Amniotic epithelial cell (primary cell): ENCODE results near the gene CEP112.
A peak's percentile ranks its signal among the peaks of the same experiment; 100 is the strongest.

Experiments used
- DNase-seq: peaks from one replicate; pipeline ENCODE4 v3.0.0-alpha.2; 2010; ENCODE audit warnings: low read depth

The CEP112 gene

DNA sequence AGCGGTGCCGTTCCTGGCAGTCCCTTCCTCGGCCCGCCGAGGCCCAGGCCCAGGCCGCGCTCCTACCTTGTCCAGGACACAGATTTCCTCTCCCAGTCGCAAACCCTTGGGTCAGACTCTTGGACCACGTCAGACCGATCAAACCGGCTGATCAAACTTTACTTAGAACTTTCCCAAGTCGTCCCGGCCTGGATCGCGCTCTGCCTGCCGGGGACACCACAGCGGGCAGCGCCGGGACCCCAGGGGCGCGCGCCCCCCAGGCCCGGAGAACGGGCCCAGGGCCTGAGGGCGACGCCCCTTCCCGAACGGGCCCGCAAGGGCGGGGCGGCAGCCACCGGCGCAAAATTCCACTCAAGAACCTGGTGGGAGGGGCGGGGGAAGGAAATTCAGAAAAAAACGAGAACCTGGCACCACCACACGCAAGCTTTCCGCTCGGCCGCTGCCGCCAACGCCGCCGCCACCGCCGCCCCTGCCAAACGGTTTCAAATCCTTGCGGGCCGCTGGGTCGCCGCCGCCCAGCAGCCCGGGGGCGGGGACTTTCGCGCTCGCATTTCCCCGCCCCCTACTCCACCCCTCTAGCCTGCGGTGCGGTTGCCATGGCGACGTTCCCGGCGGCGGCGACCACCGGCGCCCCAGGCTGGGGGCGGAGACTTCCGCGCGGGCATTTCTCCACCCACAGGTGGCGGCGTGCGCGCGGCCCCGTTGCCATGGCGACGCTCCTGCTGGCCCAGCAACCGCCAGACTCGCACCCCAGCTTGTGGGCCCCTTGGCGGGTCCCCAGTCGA lies at the start of gene CEP112:
Gene CEP112 (minus strand): TSS at position 541 of the 785 bp plus-strand sequence.
- peak; percentile 56 for DNase-seq

DNA sequence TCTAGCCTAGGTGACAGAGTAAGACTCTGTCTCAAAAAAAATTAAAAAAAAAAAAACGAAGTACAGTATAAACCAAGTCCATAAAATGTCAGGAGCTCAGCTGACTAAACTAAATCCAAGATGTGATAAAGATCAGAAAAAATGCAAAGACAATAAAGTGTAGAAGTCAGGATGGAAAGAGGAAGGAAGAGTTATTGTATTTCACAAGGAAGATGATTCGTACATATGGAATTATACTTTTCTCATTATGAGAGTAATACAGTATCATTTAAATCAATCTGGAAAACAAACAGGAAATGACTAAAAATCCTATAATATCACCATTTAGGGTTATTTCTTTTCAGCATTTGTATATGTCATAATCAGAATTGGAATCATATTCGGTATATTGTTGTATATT lies 48.7 kb upstream of the CEP112 start:
- DNase-seq, result peak; percentile 28

DNA sequence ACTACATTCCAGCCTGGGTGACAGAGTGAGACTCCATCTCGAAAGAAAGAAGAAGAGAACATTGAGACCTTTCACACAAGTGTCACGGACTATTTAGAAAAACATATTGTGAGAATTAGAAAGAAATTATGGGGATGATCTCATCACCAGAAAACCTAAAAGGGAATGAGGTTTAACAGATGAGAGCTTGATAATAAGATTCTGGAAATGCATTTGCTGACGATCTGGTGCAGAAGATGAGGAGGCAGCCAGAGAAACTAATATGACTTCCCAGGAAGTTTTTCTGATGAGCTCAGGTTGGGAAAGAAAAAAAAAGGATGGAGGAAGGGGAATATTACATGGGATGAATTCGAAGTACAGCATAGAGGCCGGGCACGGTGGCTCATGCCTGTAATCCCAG lies 48.1 kb upstream of the CEP112 start:
- no peak for DNase-seq

DNA sequence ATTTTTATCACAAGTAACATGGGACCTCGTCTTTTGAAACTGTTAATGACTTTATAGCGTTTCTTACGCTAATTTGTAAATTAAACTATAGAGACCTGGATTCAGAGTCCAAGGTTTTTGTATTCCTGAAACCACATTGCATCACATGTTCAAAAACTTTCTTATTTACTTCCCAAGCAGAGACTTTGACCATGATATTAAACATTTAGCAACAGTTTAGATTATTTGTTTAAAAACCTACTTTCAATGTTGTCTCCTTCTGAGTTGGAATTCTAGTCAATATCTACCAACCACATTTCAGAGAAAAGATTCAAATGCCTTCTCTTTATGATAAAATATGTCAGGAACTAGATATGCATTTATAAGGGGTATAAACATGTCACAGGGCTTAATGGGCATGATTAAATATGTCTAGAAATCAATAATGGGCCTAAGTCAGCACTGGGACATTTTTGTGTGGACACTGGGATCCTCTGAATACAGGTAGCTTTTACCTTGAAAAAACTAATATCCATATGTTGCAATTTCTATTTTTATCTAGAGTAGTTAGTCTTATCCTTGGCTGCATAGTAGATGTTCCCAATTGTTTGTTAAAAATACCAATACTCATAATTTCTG lies 43.6 kb upstream of the CEP112 start:
- DNase-seq, result no peak

DNA sequence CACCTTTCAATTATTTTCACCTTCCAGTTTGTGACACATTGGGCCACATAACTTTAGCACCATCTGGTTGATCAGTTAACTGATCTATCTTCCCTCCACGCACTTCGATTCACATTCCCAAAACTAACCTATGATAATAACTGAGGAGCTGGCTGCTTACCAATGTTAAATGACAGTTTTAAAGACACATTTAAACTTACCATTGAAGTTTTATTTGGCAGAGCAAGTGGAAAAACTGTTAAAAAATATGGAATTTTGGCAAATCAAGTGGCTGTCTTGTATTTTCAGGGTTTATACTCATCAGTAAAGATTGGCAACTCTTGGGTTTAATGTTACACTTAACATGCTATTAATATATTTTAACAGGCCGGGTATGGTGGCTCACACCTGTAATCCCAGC lies 42.7 kb upstream of the CEP112 start:
- DNase-seq, result no peak

DNA sequence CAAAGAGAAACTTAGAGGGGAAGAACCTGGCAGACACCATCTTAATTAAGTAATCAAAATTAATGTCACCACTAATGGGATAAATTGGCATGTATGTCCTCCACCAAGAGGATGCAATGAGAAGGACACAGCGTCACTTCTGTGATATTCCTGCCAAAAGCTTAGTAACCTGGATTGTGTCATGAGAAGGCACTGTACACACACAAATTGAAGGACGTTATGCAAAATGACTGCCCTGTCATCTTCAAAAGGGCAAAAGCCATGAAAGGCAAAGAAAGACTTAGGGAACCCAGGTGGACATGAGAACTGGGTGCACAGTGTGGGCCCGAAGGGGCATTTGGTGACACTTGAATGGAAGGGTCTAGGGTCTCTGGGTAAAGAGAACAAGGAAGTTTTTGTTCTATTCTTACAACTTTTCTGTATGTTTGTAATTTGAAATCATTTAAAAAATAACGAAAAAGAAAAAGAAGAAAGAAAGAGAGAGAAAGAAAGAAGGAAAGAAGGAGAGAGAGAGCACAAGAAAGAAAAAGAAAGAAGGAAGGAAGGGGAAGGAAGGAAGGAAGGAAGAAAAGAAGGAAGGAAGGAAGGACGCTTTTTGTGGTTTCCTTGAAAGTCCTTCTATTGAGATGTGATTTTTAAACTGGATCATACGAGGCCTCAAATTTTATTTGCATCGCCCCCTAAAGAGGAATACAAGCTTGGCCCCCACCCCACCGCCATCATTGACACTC lies 41.3 kb upstream of the CEP112 start:
- no peak for DNase-seq

DNA sequence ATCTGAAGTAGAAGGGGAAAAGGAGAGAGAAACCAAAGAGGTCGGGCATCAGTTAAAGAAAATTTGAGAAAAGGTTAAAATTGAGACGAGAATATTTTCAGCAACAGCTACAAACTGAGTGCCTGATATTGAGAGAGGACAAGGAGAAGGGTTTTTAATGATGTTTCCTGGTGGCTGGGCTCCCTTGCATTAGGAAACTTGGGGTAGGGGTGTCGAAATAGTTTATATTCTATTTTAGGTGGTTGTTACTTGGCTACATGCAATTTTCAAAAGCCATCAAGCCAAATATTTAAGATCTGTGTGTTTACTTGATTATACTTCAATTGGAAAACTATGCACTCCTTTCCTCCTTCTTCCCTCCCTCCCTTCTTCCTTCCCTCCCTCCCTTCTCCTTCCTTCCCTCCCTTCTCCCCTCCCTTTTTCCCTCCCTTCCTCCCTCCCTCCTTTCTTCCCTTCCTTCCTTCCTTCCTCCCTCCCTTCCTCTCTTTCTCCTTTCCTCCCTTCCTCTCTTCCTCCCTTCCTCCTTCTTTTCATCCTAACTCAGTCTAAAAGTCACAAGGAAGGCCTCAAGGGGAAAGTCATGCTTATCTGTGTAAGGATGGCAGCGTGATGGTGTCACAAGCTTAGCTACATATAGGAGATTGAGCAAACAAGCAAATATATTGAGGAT lies 39.1 kb upstream of the CEP112 start:
- no peak for DNase-seq

DNA sequence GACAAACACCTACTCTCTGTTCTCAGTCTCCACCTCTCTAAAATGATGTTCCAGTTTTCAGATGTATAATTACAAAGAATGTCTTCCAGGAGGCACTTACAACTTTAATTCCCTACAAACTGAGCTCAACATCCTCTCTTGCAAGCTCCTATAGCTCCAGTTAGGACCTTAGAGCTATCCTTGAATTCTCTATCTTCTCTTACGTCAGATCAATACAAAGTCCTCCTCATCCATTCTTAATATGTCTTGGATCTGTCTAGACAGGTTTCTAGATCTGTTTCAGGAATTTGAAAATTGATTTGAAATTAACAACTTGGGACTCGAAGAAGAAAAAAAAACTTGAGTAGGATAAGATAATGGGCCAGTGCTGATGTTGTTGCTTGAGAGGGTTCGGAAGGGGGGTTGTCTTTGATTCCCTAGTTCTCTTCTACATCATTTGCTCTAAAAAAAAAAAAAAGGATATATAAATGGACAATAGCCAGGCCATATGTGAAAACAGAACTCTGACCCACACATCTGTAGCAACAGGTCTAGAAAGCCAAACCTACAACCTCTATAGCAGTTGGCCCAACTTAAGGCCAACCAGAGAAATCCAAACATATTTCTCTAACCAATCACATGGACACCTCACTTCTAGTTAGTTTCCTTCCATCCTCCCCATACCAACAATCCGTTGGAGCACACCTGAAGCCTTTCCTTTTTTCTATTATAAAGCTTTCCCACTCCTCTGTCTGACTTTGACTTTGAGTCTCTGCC lies 38.0 kb upstream of the CEP112 start:
- no peak for DNase-seq

DNA sequence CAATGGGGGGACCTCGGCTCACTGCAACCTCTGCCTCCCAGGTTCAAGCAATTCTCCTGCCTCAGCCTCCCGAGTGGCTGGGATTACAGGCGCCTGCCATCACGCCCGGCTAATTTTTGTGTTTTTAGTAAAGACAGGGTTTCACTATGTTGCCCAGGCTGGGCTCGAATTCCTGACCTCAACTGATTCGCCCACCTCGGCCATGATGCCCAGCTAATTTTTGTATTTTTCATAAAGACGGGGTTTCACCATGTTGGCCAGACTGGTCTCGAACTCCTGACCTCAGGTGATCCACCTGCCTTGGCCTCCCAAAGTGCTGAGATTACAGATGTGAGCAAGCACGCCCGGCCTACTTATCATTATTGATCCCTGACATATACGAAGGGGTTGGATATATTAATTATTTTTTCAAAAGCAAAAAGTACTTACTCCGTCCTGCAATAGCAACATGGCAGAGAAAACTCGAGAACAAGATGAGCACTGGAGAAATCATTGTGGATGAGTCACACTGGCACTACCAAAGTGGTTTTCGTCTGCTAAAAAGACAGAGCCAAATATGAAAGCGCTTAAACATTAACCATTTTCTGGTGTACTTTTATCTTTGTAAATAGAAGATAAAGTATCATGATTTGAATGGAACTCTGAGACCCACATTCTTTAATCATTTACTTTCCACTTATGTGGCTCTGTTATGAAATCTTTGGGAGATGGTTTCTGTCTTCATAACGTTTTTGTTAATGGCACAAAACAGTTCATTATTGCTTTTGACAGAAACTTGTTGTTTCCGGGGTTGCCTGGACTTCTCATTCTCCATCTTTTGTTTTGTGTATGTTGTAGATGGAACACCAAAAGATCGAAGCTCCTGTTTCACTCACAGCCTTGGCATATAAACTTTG lies 37.2 kb upstream of the CEP112 start, which contains the start of gene APOH:
Gene APOH (minus strand): TSS at position 529 of the 896 bp plus-strand sequence. CDS start 36 bp downstream, at position 493.
- peak; percentile 24 for DNase-seq

DNA sequence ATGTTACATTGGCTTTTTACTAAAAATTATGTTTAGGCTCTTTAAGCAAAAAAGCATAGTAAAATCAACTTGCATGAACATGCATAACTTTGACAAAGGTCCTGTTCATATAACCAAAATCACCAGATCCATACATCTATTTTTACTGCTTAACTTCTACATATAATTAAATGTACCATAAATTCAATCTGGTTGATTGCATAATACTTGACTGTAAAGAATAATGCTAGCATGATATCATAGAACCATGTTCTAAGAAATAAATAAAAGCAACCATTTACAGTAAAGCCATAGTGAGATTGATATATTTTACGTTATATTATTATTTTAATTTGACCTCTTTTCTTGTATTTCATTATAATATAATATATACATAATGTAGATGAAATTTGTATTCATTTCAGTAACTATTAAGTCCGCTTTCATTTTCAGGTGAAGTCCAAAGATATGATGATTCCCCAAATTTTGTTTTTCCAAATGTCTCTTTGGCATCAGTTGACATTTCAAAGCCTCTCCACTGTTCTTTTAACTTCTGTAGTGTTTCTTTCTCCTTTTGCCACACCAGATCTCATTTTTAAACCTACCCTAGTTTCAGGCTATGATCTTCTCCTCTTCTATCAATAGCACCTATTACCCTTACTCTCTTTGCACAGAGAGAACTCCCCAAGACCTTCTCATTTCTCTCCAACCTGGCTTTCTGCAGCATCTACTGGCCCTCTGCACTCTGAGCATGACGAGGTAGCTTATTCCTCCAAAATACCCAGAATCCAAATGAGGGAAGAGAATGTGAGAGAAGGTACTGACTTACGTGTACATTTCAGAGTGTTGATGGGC lies 35.5 kb upstream of the CEP112 start:
- DNase-seq, result no peak

DNA sequence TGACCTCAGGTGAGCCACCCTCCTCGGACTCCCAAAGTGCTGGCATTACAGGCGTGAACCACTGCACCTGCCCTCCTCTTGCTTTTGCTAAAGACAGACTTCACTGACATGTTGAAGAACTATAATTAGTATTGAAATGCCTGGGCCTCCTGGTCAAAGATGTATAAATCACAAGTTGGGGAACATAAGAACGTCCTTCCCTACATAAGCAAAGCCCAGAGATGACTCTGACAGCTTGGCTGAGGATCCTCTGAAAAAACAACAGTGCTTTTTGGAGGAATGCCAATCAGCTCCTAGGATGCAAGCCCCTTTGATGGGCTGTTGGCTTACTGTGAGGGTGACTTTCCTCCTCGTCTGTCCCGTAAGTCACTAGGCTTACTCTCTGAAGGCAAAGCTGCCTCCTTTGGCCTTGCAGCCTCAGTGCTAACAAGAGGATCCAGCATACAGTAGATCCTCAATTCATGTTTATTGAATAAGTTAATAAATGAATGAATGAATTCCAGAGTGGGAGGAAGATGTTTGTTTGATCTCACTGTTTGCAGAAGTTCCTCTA lies 30.9 kb upstream of the CEP112 start:
- DNase-seq, result no peak

DNA sequence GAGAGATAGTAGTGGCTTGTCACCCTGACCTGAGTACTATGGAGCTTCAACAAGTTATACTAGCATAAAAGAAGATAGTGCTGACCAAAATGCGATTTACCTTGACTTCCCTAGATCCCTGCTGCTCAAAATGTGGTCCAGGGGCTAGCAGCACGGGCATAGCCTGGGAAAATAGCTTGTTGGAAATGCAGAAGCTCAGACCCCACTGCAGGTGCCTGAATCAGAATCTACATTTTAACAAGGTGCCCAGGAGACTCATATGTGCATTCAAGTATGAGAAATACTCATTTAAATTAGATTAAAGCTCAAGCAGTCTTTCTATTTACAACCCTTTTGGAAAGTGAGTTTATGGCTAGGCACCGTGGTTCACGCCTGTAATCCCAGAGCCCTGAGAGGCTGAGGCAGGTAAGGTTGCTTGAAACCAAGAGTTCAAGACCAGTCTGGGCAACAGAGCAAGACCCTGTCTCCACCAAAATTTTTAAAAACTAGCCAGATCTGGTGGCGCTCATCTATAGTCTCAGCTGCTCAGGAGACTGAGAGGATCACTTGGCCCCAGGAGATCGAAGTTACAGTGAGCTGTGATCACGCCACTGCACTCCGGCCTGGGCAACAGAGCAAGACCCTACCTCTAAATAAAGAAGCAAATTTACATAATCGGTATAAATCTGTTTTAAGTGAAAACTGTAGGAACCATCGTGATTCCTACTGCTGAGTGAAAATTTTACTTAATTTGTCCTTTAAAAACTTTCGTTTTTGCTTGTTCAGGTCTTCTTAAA lies 30.0 kb upstream of the CEP112 start:
- no peak for DNase-seq

DNA sequence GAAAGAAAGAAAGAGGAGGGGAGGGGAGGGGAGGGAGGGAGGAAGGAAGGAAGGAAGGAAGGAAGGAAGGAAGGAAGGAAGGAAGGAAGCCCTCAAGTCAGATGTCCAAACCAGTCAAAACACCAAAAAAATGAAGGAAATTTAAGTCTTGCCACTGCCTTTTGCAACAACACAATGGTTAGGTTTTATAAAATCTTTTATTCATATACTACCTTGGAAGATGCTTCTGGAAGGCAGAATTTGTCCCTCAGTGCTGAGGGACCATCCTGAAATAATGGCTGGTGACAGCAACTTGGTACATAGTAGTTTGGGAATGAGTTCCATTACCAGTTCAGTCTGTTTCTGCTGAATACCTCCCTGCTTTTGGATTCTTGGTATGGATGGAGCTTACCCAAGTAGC lies 29.4 kb upstream of the CEP112 start:
- no peak for DNase-seq

DNA sequence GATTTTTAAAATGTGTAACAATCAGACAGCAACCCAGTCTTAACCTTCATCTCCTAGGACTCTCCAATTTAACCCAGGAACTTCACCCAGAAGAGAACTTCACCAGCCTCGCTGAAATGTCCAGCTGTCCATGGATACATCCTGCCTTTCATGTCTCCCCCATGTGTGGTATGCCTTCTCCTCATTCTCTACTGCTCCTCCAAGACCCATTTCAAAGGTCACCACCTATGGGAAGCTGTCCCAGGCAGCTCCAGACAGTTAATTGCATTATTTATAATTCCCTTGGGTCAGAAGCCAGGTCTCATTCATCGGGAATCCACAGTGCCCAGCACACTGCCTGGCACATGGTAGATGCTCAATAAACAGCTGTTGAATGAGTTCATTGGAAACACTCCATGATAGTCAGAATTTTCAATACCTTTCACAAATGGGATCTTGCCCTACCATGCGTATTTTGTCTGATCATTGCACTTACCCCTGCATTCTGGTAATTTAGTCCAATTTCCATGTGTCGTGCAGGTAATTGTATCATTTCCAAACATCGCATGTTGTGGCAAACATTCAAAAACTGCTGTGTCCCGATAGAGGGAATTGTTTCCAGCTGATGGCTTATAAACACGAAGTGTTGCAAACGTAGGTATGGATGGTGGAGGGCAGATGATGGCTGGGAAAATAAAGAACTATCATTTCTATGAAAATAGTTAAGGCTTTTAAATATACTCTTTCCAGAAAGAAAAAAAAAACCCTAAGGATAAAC lies 28.3 kb upstream of the CEP112 start:
- DNase-seq, result no peak

DNA sequence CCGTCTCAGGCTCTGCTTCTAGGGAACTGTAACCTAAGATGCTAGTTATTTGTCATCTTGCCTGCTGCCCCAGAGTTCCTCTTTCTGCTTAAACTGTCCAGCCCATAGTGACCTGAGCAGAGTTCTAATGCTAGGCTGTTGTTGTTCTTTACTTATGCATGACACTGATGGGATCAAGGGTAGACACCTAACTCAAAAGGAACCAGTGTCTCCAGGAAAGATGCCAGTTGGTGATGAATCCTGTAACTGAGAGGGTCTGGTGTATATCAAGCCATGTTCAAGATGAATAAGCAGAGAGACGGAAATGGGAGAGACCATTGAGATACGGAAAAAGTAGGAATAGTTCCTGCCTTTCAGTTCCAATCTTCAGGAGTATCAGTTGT lies 23.6 kb upstream of the CEP112 start:
- no peak for DNase-seq

DNA sequence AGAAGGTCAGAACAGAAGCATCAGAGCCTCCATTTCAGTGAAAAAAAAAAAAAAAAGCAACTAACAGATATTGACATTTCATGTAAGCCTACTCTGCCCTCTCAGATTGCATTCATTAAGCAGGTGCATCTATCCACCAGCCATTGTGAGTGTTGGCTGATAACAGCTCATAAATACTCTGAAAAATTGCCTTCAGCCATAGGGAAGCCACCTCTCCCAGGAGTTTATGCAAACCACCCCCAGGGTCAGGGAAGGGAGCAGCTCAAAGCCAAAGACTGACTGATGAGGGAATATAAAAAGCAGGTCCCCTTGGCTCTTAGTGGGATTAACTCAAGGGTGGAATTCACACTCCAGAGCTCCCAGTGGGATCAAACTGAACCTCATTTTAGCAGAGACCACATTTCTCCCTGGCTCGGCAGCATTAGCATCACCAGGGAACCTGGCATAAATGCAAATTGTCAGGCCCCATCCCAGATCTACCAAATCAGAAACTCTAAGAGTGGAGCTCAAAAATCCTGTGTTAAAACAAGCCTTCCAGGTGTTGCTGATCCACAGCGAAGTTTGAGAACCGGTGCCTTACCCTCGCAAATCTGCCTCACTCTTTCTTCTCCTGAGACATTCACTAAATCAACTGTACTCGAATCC lies 23.1 kb upstream of the CEP112 start:
- DNase-seq, result no peak

DNA sequence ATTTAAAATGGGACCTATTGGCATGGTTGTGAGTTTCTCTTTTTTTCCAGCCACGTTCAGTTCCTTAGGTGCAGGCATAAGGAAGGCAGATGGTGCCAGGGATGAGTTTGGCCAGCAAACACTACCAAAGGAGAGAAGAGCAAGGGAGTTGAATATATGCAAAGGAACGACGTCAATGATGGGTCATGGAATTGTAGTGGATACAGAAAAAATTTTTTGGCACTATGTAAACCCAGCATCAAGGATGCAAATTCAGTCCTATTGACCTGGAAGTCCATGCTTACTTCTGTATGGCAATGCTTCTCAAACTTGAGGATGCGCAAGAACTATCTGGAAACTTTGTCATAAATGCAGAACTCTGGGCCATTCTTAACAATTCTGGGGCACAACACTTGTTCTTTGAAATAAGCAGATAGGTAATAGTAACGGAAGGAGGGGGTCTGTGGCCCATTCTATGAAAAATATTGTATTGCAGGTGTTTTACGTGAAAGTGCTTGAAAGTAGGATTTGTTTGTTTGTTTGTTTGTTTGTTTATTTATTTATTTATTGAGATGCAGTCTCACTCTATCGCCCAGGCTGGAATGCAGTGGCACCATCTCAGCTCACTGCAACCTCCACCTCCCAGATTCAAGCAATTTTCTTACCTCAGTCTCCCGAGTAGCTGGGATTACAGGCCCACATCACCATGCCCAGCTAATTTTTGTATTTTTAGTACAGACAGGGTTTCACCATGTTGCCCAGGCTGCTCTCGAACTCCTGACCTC lies 19.3 kb upstream of the CEP112 start:
- DNase-seq, result no peak
